HG03342 (cell line): ENCODE results near the gene ELAPOR1.

Source experiments
- ATAC-seq: cut with Tn5 transposase; IDR thresholded peaks from one replicate; pipeline ENCODE4 v1.9.1; 2021; ENCODE audit warnings: mild to moderate bottlenecking, moderate library complexity; ENCODE audit not compliant: unreplicated experiment

The ELAPOR1 gene

DNA sequence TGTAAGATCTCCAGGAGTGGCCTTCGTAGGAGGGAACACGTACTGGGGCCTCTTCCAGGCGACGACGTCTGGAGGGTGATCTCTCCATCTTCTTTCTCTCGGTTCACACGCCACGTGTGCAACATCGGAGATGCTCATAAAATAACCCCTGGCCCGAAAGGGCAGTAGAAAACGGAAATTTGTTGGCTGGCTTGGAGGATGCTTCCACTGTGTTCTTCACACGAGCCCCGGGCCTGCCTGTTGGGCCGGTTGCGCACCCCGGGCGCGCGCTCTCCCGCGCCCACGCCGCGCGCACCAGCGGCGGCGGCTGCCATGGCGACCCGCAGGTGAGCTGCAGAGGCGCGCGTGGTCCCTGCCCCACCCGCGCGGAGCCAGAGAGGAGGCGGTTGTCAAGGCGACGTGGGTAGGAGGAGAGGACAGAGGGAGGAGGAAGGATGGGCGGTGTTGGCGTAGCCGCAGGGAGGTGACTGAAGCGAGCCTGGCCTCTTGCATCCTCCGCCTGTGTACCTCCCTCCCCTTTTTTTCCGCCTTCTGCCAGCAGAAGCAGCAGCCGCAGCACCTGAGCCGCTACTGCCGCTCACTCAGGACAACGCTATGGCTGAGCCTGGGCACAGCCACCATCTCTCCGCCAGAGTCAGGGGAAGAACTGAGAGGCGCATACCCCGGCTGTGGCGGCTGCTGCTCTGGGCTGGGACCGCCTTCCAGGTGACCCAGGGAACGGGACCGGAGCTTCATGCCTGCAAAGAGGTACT is at the start of gene ELAPOR1:
TSS of gene ELAPOR1 (plus strand) at position 526 of the 752 bp plus-strand sequence. CDS start at position 595, 69 bp downstream.
- ATAC-seq = peak; percentile 38

DNA sequence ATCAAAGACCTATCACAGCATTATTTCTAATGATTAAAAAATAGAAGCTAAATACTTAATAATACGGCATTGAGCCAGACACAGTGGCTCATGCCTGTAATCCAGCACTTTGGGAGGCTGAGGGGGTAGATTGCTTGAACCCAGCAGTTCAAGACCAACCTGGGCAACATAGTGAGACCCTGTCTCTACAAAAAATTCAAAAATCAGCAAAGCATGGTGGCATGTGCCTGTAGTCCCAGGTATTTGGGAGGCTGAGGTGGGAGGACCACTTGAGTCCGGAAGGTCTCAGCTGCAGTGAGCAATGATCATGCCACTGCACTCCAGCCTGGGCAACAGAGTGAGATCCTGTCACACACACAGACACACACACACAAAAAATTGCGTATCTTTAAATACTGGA is 48.8 kb upstream of the ELAPOR1 start:
- ATAC-seq = no peak

GRCh38 chr1:109067883-109068282 is 46.0 kb upstream of the ELAPOR1 start:
- ATAC-seq = no peak

DNA sequence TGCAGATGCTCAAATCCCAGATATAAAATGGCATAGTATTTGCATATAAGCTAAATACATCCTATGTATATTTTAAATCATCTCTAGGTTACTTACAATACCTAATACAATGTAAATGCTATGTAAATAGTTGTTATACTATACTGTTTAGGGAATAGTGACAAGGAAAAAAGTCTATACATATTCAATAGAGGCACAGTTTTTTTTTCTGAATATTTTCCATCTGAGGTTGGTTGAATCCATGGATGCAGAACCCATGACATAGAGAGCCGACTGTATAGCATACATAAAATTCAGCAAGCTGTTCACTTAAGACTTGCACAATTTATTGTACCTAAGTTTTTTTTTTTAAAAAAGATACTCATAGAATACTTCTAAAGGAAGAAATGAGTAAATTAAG is 44.6 kb upstream of the ELAPOR1 start:
- no peak for ATAC-seq

DNA sequence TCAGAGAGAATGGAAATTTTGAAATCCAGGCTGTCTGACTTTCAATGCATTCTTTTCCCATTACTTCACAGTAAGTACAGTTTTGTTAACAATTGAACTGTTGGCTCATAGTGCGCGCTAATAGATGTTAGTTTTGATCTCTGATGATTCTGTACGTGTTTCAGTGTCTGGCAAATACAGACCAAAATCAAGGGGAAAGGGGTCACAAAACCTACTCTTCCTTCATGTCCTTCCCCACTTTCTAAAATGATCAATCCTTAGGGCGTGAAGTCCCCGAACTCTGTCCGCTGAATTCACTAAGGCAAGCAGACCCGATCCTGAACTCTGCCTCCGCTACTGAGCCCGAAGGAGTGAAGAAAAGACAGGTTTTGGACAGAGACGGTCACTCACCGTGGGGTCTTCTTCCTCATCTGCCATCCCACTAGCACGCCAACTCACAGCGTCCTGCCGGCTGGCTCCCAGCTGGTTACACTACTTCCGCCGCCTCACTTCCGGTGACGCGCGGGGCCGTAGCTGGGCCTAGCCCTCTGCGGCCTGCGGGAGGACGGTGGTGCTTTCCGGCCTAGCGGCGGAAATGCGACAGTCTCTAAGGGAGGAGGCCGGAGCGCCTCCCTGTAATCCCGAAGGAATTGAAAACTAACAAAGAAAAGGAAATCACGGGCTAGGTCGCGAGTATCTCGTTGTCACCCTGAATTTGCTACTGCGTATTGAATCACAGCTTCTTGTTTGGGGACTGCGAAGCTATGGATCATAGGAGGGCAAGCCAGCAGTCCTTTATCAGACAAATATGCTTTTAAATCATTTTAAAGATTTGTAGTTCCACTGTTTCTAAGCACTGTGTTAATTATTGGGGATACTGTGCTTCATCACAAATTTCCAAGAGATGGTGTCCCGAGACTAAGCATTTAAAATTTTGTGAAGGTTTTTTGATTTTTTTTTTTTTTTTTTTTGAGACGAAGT is 38.1 kb upstream of the ELAPOR1 start, which contains the start of gene TAF13:
TSS of gene TAF13 (minus strand) at position 473 of the 960 bp plus-strand sequence. CDS start at position 417, 56 bp downstream.
- ATAC-seq = peak; percentile 99

GRCh38 chr1:109078317-109078716 is 35.6 kb upstream of the ELAPOR1 start:
- ATAC-seq = no peak

DNA sequence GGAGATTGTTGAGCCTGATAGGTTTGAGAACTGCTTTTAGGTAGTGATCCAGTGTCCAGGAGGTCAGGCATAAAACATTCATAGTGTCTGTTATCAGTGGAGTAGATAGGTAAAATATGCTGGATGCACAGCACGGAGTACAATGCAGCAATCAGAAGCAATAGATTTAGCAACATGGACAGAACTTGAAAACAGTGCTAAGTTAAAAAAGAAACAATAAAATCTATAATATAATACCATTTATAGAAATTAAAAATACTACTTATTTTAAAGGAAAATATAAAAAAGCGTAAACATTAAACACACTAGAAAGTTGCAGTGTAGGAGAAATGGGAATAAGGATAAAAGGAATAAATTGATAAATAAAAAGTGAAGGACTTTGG is 34.7 kb upstream of the ELAPOR1 start:
- ATAC-seq = no peak

- no peak for ATAC-seq
Observed at GRCh38 chr1:109080441-109081082, 33.4 kb upstream of the ELAPOR1 start.

DNA sequence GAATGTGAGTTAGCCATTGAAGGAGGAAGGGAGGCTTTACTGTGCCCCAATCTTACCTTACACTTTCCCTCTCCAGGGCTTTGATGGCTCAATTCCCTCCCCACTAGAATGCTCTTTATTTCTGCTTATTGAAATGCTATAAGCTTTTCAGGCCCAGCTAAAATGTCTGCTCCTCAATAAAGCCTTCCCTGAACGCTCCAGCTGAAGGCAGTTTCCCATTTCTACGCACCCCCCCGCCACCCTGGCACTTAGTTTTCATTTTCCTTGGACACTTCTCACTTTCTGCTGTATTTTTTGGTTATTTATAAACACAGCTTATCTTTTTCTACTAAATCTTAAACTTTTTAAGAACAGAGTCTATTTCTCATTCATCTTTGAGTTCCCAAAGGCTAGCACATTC is 30.4 kb upstream of the ELAPOR1 start:
- ATAC-seq = no peak

DNA sequence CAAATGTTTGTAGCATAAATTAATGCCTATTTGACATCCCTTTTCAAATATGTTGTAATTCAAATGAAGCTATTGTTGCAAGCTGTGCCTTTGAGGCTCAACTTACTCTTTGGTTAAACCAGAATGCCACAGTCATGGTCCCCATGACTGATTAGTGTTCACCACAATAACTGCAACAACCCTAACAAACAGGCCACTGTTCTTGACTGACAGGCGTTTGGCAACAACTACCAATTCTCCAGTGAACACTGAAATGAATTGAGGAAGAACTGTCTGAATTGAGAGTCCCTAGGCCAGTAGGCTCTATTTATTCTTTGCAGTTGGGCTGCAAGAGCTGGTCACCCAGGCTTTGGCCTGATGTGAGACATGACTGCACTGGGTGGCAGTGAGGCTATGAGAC is 30.0 kb upstream of the ELAPOR1 start:
- no peak for ATAC-seq

GRCh38 chr1:109084563-109085517 is 29.1 kb upstream of the ELAPOR1 start:
- no peak for ATAC-seq

DNA sequence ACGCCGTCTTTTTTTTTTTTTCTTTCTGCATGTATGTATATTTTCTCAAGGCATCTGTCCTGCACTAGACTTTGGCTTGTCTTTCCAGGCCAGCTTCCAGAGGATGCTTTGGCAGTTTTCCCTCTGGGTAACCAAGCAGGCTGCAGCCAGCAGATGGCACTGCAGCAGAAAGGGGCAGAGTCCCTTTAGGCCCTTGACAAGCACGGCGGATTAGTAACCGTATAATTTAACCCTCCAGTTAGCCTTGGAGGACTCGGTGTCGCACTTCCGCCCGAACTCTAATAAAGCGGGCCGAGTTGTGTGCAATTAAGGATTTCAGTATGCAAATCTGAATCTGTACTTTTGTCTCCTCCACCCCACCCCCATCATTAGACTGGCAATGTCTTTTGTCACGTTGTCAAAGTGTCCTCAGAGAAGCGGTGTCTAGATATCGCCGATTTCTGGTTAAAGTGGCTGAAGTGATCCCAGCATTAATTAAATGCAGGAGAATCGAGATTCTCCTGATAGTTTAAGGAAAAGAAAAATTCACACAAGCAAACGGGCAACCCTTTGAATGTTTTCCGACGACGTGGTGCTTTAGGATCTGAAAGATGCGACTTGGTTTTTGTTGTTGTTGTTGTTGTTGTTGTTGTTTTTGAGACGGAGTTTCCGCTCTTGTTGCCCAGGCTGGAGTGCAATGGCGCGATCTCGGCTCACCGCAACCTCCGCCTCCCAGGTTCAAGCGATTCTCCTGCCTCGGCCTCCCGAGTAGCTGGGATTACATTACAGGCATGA is 24.5 kb upstream of the ELAPOR1 start:
- no peak for ATAC-seq

DNA sequence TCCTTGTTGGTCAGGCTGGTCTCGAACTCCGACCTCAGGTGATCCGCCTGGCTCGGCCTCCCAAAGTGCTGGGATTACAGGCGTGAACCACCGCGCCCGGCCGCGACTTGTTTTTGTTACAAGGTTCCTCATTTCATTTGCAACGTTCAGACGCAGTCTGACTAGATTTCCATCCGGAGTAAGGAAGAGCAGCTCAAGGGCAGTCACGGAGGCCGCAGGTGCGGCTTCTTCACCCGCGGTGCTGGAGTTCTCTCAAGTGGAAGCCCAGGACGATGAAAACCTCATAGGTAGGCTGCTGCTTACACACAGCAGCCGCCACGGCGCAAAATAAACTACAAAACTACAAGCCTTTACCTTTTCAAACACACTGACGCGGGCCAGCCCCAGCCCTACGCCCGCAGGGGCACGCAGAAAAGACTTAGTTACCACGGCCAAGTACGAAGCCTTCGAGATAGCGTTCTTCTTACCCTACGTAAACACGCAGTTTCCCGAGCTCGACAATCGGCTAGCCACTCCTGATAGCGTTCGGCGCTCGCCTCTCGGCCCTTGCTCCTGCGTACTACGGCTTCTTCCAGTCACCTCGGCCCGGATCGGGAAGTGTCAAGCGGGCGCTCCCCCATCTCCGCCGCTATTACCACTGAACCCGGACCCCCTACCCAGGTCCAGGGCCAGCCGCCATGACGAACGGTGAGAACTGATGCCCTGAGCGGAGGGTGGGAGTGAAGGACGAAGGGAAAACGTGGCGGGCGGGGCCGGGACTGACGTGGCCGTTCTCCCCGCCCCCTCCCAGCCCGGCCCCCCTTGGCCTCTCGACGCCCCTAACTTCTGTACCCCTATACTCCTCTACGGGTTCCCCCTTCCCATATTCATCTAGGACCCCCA is 23.5 kb upstream of the ELAPOR1 start, which contains the start of gene TMEM167B:
TSS of gene TMEM167B (plus strand) at position 569 of the 882 bp plus-strand sequence. CDS start at position 678, 109 bp downstream.
- ATAC-seq = peak; percentile 81

GRCh38 chr1:109091078-109091838 is 22.7 kb upstream of the ELAPOR1 start:
- ATAC-seq = peak; percentile 46

- no peak for ATAC-seq
Observed at GRCh38 chr1:109091839-109092193, 22.1 kb upstream of the ELAPOR1 start.

DNA sequence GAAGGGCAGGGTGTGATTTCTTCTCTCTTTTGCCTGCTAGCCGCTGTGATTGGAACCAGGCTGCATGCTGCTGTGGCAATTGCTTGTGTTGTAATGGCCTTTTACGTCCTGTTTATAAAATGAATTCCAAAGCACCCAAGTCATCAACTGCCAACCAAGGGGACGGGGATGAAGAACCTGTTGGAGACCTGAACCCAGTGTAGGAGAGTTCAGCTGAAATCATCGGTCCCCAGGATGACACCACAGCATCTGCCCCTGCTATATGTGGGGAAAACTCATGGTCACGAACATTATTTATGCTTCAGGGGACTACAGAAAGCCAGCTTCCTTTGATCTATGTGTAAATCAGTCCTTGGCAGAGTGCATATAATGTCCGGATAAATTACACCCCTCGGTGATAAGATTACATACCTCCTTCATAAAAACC is 19.5 kb upstream of the ELAPOR1 start:
- ATAC-seq = no peak

GRCh38 chr1:109094871-109095270 is 19.0 kb upstream of the ELAPOR1 start:
- ATAC-seq = no peak

DNA sequence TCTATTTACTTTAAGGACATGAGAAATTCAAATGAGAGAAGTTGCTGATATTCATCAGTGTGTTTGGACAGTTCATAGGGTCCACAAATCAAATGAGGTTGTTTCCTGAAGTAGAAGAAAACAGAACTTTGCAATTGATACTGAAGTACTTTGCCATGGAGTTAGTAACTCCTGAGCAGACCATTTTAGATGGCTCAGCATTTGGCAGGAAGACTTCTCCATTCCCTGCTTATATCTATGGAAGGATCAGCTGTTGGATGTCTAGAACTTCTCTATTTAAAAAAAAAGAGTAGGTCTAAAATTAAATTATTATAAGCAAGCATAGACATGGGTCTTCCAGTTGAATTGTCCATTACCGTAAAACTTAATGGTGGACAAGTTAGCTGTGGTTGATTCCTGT is 18.3 kb upstream of the ELAPOR1 start:
- no peak for ATAC-seq
